HG03108 (cell line): Measurements from ENCODE around the gene PLCH1.
"Not testable (repeated sequence)": the region's sequence is repeated elsewhere in the genome, so short reads cannot be mapped to it uniquely, and the experiment has no call there.

ENCODE experiments used
- ATAC-seq: cut with Tn5 transposase; IDR thresholded peaks from one replicate; pipeline ENCODE4 v1.9.1; 2021; ENCODE audit warnings: moderate library complexity; ENCODE audit not compliant: unreplicated experiment

Gene PLCH1

GRCh38 chr3:155651489-155652218, 93.2 kb downstream of the PLCH1 start:
- no peak for ATAC-seq

- no peak for ATAC-seq
These were observed 96.8 kb downstream of the PLCH1 start for GRCh38 chr3:155648013-155648591.

GRCh38 chr3:155647206-155647605, 97.7 kb downstream of the PLCH1 start:
- no peak for ATAC-seq

- no peak for ATAC-seq
These were observed 98.2 kb downstream of the PLCH1 start for GRCh38 chr3:155646669-155647068.

DNA sequence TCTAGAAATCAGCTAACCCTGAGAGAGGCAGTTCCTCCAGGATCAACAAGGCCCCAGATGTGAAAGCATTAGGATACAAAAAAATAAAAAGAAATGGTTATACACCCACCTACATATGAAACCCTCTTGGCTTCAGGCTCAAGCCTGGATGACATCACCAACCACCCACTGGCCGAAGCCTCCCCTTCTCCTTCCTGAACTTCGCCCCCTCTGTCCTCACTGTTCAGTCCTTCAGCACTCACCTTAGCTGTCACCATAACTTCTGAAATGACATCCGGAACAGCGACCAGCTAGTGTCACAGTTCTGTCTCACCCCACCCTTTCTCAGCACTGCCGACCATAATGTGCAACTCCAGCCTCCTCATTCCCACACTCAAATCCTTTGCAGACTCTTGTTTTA, 98.7 kb downstream of the PLCH1 start:
- ATAC-seq, result no peak

- no peak for ATAC-seq
These were observed 101.2 kb downstream of the PLCH1 start for GRCh38 chr3:155643581-155644165.

DNA sequence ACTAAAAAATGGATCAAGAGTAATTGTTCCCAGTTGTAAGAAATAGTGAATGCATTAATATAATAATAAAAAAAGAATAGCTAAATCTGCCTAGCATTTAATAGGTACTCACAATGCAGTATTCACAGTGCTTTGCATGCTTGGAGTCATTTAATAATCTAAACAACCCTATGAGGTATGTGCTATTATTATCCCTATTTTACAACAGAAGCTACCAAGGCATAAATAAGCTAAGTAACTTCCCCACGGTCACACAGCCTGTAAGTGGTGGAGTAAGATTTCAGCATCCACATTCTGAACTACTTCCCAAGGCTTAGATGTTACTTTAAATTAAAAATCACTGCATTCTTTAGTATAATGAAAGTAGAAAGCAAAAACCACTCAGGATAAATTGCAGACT, 102.9 kb downstream of the PLCH1 start:
- no peak for ATAC-seq

DNA sequence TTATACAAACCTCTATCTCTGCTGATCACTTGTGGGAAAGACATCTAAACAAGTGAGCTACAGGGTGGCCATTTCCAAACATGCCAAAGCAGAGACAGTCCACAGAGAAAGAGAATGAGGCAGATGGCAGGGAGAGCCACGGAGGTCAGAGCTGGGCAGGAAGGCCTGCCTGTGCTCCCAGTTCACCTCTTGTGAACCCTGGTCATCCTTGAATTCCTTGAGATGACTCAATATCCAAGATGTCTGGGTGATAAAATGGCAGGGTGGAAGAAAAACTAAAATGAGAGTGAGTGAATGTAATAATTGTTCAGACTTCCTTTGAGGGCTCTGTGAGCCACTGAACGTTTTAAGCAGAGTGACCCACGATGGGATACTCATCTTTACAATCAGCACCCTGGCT, 104.8 kb downstream of the PLCH1 start:
- no peak for ATAC-seq

DNA sequence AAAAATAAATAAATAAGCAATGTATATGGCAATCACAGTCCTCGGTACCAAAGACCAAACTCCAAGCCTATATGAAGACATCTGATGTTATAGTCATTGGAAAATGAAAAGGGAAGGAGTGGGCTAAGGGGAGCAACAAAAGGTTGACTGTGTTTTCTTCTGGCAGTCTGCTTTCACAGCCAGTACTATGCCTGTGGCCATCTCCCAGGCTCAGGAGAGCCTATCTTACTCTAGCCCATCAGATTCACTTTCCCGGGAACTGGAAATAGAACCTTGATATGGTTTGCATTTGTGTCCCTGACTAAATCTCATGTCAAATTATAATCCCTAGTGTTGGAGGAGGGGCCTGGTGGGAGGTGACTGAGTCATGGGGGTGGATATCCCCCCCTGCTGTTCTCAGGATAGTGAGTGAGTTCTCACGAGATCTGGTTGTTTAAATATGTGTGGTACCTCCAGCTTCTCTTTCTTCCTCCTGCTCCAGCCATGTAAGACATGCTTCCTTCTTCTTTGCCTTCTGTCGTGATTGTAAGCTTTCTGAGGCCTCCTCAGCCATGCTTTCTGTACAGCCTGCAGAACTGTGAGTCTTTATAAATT, 105.3 kb downstream of the PLCH1 start:
- no peak for ATAC-seq

DNA sequence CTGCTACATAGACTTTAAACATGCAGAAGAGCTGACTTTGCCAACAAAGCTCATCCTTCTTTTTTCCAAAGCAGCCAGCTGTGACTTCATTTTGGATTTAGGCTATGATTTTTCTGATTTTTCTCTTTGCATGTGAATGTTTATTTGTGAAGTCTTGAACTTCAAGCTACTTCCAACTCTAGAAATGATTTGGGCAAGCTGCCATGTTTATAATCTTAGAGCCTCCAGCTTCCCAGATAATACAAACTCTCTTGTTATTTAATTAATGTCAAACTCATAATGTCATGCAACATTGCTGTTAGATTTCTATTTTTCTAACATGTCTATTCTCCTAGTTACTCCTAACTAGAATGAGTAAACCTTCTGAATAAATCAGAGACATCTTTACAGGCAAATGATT, 106.4 kb downstream of the PLCH1 start:
- ATAC-seq, result not testable (repeated sequence)

DNA sequence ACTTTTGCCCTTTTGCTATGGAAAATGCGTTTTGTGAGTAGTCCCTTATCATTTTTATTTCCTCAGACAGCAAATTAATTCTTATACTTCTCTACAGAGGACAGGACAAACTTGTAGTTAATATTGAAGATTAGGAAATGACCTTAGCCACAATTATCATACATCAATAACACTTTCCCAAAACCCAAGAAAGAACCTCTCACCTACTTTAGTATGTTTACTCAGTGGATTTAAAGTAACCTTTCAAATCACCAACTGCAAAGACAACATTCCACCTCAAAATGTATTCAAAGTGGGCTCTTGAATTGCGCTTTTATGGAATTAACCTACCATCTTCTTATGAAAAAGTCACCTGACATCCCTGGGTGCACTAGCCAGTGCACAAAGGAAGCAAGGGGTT, 107.3 kb downstream of the PLCH1 start:
- no peak for ATAC-seq

GRCh38 chr3:155635056-155635455, 109.8 kb downstream of the PLCH1 start:
- ATAC-seq, result no peak

GRCh38 chr3:155634121-155634719, 110.7 kb downstream of the PLCH1 start:
- no peak for ATAC-seq

GRCh38 chr3:155631323-155632019, 113.4 kb downstream of the PLCH1 start:
- no peak for ATAC-seq

GRCh38 chr3:155629556-155629955, 115.3 kb downstream of the PLCH1 start:
- ATAC-seq, result no peak

DNA sequence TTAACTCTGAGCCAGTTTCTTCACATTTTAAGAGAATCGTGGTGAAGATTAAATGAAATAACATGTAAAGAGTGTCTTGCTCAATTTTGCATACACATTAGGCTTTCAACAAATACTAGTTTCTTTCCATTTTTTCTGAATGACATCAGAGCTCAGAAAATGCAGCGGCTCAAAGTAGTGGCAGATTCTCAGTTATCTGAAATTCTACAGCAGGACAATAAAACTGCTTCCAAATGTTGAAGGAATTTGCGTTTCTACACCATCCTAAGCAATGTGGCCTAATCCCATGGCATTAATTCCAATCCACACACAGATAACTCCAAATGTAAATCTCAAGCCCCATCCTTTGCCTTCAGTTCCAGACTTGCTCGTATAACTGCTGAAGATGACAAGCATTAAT, 115.8 kb downstream of the PLCH1 start:
- ATAC-seq, result no peak

- not testable (repeated sequence) for ATAC-seq
These were observed 122.2 kb downstream of the PLCH1 start for GRCh38 chr3:155622647-155623046.

DNA sequence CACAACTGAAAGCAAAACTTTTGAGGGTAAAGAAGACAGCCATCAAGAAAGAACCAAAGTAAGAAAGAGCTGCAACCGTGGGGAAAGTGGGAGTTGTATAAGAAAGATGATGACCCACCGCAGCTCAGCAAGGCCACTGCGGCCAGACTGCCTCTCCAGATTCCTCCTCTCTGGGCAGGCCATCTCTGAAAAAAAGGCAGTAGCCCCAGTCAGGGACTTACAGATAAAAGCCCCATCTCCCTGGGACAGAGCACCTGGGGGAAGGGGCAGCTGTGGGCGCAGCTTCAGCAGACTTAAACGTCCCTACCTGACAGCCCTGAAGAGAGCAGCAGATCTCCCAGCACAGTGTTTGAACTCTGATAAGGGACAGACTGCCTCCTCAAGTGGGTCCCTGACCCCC, 124.3 kb downstream of the PLCH1 start:
- not testable (repeated sequence) for ATAC-seq

GRCh38 chr3:155619118-155619915, 125.6 kb downstream of the PLCH1 start:
- ATAC-seq, result no peak

- ATAC-seq, result no peak
These were observed 126.3 kb downstream of the PLCH1 start for GRCh38 chr3:155618543-155618942.
